CD14-positive monocyte (primary cell): Measurements from ENCODE around the gene FKBP10. TPM values are rescaled to one million over a fixed set of nuclear protein-coding genes. Genes with fewer than 3 reads are reported as not detected.
A peak's percentile ranks its signal among the peaks of the same experiment; 100 is the strongest.

Experiments used
- DNase-seq, 3 donors: peaks; one replicate each; pipeline ENCODE4 v3.0.0-alpha.2; 2011 to 2022
- H2AFZ ChIP-seq: 2 replicates; pipeline ENCODE4 v1.6.0; 2012; ENCODE audit warnings: mild to moderate bottlenecking, low read depth, low read length, inconsistent platforms; ENCODE audit not compliant: insufficient read depth, poor library complexity, severe bottlenecking
- H3K27ac ChIP-seq, 2 donors: 1 replicate in 1 of 2; 2 replicates in 1 of 2; pipeline ENCODE4 v1.5.1; 2012 to 2013; ENCODE audit warnings: low read length in 2 of 2, control low read depth in 1 of 2, inconsistent platforms in 1 of 2, low read depth in 1 of 2, mild to moderate bottlenecking in 1 of 2
- H3K27me3 ChIP-seq, 2 donors: one replicate each; pipeline versions ENCODE4 v1.6.0 to v1.6.1; 2011 to 2013; ENCODE audit warnings: low read length in 2 of 2; ENCODE audit not compliant: control insufficient read depth in 2 of 2, insufficient read depth in 2 of 2
- H3K36me3 ChIP-seq, 2 donors: replicated peaks in 1 of 2; 1 replicate in 1 of 2; 2 replicates in 1 of 2; pipeline versions ENCODE4 v1.5.1 to v1.6.1; 2012 to 2013; ENCODE audit warnings: low read length in 2 of 2, control low read depth in 1 of 2, inconsistent platforms in 1 of 2, mild to moderate bottlenecking in 1 of 2; ENCODE audit not compliant: insufficient read depth in 2 of 2, control insufficient read depth in 1 of 2
- H3K4me1 ChIP-seq, 2 donors: 1 replicate in 1 of 2; 2 replicates in 1 of 2; pipeline versions ENCODE4 v1.5.1 to v1.6.1; 2012 to 2013; ENCODE audit warnings: low read length in 2 of 2, control low read depth in 1 of 2, inconsistent platforms in 1 of 2, mild to moderate bottlenecking in 1 of 2, moderate library complexity in 1 of 2; ENCODE audit not compliant: insufficient read depth in 2 of 2, control insufficient read depth in 1 of 2
- H3K4me2 ChIP-seq: replicated peaks from 2 replicates; pipeline ENCODE3; 2012; ENCODE audit warnings: low read length, moderate library complexity, mild to moderate bottlenecking; ENCODE audit not compliant: poor library complexity, severe bottlenecking; ENCODE audit errors: extremely low read depth
- H3K4me3 ChIP-seq, 3 experiments: fragments of 200-600 bp in 1 of 3; sonication (generic) in 1 of 3; replicated peaks in 1 of 3; 1 replicate in 2 of 3; 2 replicates in 1 of 3; pipeline ENCODE4 v1.5.1; 2011 to 2013; ENCODE audit warnings: low read length in 3 of 3, mild to moderate bottlenecking in 3 of 3, control low read depth in 2 of 3, low read depth in 2 of 3, inconsistent platforms in 1 of 3, moderate library complexity in 1 of 3
- H3K79me2 ChIP-seq: 2 replicates; pipeline ENCODE4 v1.6.0; 2012; ENCODE audit warnings: mild to moderate bottlenecking, control low read depth, inconsistent platforms, low read length, moderate library complexity; ENCODE audit not compliant: insufficient read depth
- H3K9ac ChIP-seq: 2 replicates; pipeline ENCODE4 v1.6.0; 2017; ENCODE audit warnings: low read length, mild to moderate bottlenecking; ENCODE audit not compliant: insufficient read depth, poor library complexity, severe bottlenecking
- H3K9me3 ChIP-seq, 2 donors: replicated peaks in 1 of 2; 1 replicate in 1 of 2; 2 replicates in 1 of 2; pipeline versions ENCODE4 v1.5.1 to v1.6.1; 2012 to 2013; ENCODE audit warnings: low read length in 2 of 2, control low read depth in 1 of 2; ENCODE audit not compliant: control insufficient read depth in 1 of 2, insufficient read depth in 1 of 2
- H4K20me1 ChIP-seq: 2 replicates; pipeline ENCODE4 v1.6.0; 2012; ENCODE audit warnings: mild to moderate bottlenecking, low read length, control low read depth, moderate library complexity; ENCODE audit not compliant: insufficient read depth
- H3K27ac Mint-ChIP-seq, 7 donors: one replicate each; pipeline ENCODE4 v1.8.0; 2020; ENCODE audit warnings: mild to moderate bottlenecking in 7 of 7, mixed read lengths in 7 of 7, moderate library complexity in 6 of 7, inconsistent platforms in 2 of 7
- H3K27me3 Mint-ChIP-seq, 3 donors: one replicate each; pipeline ENCODE4 v1.8.0; 2021 to 2022; ENCODE audit warnings: low read depth in 3 of 3, mild to moderate bottlenecking in 3 of 3, mixed read lengths in 3 of 3, moderate library complexity in 3 of 3, inconsistent platforms in 1 of 3
- H3K36me3 Mint-ChIP-seq, 2 donors: one replicate each; pipeline ENCODE4 v1.8.0; 2020; ENCODE audit warnings: mixed read lengths in 2 of 2, inconsistent platforms in 1 of 2, mild to moderate bottlenecking in 1 of 2
- H3K4me1 Mint-ChIP-seq: one replicate; pipeline ENCODE4 v1.8.0; 2020; ENCODE audit warnings: mild to moderate bottlenecking, mixed read lengths
- H3K4me3 Mint-ChIP-seq, 2 donors: one replicate each; pipeline ENCODE4 v1.8.0; 2020; ENCODE audit warnings: mild to moderate bottlenecking in 2 of 2, mixed read lengths in 2 of 2, moderate library complexity in 1 of 2
- H3K9me3 Mint-ChIP-seq, 7 donors: one replicate each; pipeline ENCODE4 v1.8.0; 2020 to 2022; ENCODE audit warnings: mixed read lengths in 7 of 7, mild to moderate bottlenecking in 6 of 7, moderate library complexity in 6 of 7, inconsistent platforms in 2 of 7
- WGBS: methylation state at CpG from one replicate; pipeline ENCODE4 v1.1.5; 2013; ENCODE audit warnings: missing lambda C conversion rate; ENCODE audit not compliant: insufficient coverage; 5-methylcytosine and 5-hydroxymethylcytosine counted together
- intact Hi-C, 2 donors: fragments of 100-400 bp; cut with micrococcal nuclease; formaldehyde crosslinking; loops; one replicate each; pipeline versions ENCODE4 v1.15.0 to v1.15.1; 2023
- polyA plus RNA-seq, 3 donors: library from polyadenylated mRNA; depleted of rRNA in 1 of 3; unstranded in 2 of 3; stranded (reverse) in 1 of 3; fragments of 300-500 nt in 2 of 3; fragments of >200 nt in 1 of 3; fragmentation: Illumina TruSeq in 2 of 3; gene quantifications; 1 replicate in 2 of 3; 2 replicates in 1 of 3; pipeline ENCODE4 v1.2.3, GENCODE V29; 2012 to 2021
- TF ChIP-seq, protein P1 (sequence below): fragments of 200-600 bp; IDR thresholded peaks from one replicate; pipeline ENCODE4 v1.8.0; 2022; ENCODE audit warnings: antibody characterized with exemption, mild to moderate bottlenecking

Gene FKBP10
- polyA plus RNA-seq, 3 donors: not detected

- Histone ChIP-seq H3K27me3 (no peaks in the 10 kb centered on the region), H3K4me2 (no peak overlapping the region), H2AFZ (no peak overlapping the region), H3K27ac (no peak overlapping the region), H3K9ac (no peak overlapping the region), H3K4me1 (peaks cover 5 to 8% of the 10 kb centered on the region in 2 donors), H3K79me2 (no peaks in the 10 kb centered on the region), H3K4me3 (no peak overlapping the region), H3K9me3 (no peaks in the 10 kb centered on the region), H3K36me3 (no peaks in the 10 kb centered on the region), H4K20me1 (no peaks in the 10 kb centered on the region)
- Mint-ChIP-seq H3K4me1 (peaks cover 11% of the 10 kb centered on the region), H3K36me3 (no peaks in the 10 kb centered on the region), H3K27me3 (peaks cover 2 to 10% (median 7%) of the 10 kb centered on the region in 3 donors), H3K4me3 (no peak overlapping the region), H3K27ac (no peak overlapping the region), H3K9me3 (peaks cover 0 to 2% (median 0%) of the 10 kb centered on the region in 7 donors)
- intact Hi-C loops: loop anchor here (1.0 to 2.0 kb wide), 2 partner anchors 63 kb away; no protein-coding TSS in a partner anchor
- 0% methylated on average over 2 of the region's 14 CpGs for WGBS
- DNase-seq: peak; percentile 50 to 69 (median 56)
- TF ChIP-seq, protein P1, sequence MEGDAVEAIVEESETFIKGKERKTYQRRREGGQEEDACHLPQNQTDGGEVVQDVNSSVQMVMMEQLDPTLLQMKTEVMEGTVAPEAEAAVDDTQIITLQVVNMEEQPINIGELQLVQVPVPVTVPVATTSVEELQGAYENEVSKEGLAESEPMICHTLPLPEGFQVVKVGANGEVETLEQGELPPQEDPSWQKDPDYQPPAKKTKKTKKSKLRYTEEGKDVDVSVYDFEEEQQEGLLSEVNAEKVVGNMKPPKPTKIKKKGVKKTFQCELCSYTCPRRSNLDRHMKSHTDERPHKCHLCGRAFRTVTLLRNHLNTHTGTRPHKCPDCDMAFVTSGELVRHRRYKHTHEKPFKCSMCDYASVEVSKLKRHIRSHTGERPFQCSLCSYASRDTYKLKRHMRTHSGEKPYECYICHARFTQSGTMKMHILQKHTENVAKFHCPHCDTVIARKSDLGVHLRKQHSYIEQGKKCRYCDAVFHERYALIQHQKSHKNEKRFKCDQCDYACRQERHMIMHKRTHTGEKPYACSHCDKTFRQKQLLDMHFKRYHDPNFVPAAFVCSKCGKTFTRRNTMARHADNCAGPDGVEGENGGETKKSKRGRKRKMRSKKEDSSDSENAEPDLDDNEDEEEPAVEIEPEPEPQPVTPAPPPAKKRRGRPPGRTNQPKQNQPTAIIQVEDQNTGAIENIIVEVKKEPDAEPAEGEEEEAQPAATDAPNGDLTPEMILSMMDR: peak; percentile 97
Observed at GRCh38 chr17:41801374-41802271, 11.2 kb upstream of the FKBP10 start.

DNA sequence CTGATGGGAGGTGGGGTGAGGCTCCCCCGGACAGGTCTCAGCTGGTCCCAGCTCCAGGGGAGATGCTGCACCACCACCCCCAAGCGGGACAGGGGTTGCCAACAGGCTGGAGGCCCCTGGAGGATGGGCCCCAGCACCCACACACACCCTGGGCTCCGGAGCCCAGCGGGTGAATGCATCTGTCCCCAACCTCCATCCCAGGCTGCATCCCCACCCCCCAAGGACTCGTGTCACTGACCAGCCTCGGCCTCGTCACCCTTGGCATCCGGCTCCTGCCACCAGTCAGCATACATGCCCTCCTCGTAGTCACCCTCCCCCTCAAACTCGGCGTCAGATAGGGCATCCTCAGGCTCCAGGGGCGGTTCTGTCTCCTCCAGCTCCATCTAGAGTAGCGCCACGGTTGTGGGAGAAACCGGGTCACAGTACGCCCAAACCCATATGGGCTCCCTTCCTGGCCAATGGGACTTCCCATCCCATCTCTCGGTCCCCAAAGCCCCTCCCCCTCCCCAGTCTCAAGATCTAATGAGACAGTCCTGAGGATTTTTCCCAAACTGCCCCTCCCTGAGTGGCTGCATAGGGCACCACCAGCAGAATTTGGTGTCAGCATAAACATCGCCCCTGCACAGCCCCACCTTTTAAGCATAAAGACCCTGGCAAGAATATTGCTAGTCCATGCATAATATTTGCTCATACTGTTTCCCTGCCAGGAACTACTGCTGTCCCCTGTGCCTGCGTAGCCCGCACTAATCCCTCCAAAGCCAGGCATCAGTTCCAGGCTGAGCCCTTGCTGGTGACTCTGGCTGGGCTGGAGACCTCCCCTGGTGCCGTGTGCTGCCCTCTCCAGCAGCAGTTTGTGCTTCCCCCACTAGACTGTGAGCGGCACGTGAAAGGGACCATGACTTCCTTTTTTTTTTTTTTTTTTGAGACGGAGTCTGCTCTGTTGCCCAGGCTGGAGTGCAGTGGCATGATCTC is 9.5 kb upstream of the FKBP10 start:
- Histone ChIP-seq H4K20me1 (no peaks in the 10 kb centered on the region), H3K9me3 (no peaks in the 10 kb centered on the region), H3K27me3 (no peaks in the 10 kb centered on the region), H3K4me2 (no peak overlapping the region), H2AFZ (no peak overlapping the region), H3K9ac (no peak overlapping the region), H3K4me3 (no peak overlapping the region), H3K79me2 (no peaks in the 10 kb centered on the region), H3K4me1 (peaks cover 5 to 8% of the 10 kb centered on the region in 2 donors), H3K36me3 (no peaks in the 10 kb centered on the region), H3K27ac (no peak overlapping the region)
- intact Hi-C loops: no loop called here
- peaks cover 10% of the 10 kb centered on the region for H3K4me1 Mint-ChIP-seq
- peak overlapping the region in 1 of 2 donors; percentile 77 for H3K4me3 Mint-ChIP-seq
- TF ChIP-seq, protein P1: no peak
- peak; percentile 35 to 55 (median 36) for DNase-seq
- peaks cover 0 to 2% (median 0%) of the 10 kb centered on the region in 7 donors for H3K9me3 Mint-ChIP-seq
- H3K36me3 Mint-ChIP-seq: no peaks in the 10 kb centered on the region
- peak overlapping the region in 2 of 7 donors; percentile 38 to 75 for H3K27ac Mint-ChIP-seq
- 68% methylated on average over 16 of the region's 24 CpGs for WGBS
- H3K27me3 Mint-ChIP-seq: peaks cover 3 to 9% (median 8%) of the 10 kb centered on the region in 3 donors
